A172 (cell line): Measurements from ENCODE around the gene IGLON5. TPM values are rescaled to one million over a fixed set of nuclear protein-coding genes. Genes with fewer than 3 reads are reported as not detected.
A peak's percentile ranks its signal among the peaks of the same experiment; 100 is the strongest.

Experiments used
- DNase-seq: peaks from one replicate; pipeline ENCODE4 v3.0.0-alpha.2; 2015; ENCODE audit warnings: low spot score
- total RNA-seq: library from RNA; depleted of rRNA; stranded (reverse); fragments of >200 nt; shearing (Covaris generic); gene quantifications from 2 replicates; pipeline ENCODE4 v1.2.3, GENCODE V29; 2014

The IGLON5 gene
- total RNA-seq, 1 experiment from 2014 or later, result not detected

DNA sequence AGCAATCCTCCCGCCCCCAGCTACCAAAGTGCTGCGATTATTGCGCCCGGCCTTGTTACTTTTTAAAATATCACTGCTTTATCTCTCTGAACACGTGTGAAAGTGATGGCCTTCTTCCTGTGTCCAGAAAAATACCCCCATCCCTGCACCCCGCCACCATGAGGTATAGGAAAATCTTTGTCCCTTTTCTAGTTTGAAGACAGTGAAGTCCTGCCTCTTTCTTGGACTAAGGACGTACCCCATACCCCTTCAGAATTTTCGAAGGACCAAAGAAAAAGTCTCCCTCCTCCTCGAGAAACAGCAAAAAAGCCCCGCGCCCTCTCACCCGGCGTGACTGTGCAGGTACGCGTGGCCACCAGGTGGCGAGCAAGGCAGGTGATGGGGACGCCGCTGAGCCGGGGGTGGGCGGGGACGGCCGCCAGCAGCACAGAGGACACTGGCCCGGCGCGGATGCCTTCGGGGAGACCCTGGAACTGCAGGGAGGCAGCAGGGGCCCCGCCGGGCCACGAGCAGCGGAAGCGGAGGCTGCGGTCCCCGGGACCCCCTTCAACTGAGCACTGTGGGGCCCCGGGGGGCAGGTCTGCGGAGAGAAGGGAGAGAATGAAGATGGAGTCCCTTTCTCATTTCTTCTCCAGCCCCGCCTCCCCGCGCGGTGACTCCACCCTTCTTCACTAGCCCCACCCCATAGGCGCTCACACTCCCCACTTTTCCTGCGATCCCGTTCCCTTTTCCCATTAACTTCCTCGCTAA is 27.3 kb downstream of the IGLON5 start:
- peak; percentile 46 for DNase-seq

DNA sequence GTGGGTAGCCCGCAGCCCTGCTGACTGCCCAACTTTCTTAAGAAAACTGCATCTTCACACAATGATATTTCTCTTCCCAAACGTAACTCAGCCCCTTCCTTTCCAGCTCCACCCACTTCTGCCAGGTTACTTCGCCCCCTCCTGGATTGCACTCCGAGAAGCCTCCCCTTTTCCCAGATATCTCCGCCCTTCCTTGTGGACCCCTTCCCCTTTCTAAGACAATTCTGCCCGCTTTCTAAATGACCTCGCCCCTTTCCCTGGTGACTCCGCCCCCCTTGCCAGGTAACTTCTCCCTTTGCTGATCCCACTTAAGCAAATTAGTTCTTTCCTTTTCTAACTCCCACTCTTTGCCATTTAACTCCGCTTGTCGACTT is 27.9 kb downstream of the IGLON5 start:
- DNase-seq, result no peak

DNA sequence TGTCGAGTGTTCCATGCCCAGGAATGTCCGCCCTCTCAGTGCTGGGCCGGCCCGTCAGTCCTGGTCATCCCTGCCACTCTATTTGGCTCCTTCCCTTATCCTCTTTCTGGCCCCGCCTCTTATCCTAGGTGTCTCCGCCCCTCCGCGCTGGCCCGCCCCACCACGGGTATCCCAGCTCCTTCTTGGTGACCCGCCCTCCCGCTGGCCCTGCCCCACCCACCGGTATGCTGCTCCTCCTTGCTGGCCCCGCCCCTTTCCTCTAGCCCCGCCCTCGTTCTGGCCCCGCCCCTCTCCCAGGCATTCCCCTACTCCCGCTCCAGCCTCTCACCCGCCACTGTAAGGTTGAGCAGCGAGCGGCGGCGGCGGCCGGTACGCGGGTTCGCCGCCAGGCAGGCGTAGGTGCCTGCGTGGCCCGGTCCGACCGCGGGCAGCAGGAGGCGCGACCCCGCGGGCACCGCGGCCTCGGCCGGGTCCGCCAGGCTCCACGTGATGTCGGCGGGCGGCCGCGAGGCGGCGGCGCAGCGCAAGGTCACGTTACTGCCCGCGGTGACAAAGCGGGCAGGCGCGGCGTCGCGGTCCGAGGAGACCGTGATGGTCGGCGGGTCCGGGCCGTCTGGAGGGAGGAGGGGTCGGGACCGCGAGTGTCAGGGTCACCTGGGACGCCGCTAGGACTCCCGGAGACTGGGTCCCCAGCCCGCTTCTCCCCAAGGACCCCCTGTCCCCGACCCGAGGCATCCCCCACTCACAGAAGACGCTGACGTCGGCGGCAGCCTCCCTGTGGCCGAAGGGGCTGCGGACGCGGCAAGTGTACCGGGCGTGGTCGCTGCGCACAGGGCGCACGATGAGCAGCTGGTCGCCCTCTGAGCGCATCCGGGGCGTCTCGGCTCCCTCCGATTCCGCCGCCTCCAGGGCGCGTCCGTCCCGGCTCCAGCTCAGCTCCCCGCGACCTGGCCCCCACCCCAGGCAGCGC is 28.5 kb downstream of the IGLON5 start:
- DNase-seq, result peak; percentile 85

DNA sequence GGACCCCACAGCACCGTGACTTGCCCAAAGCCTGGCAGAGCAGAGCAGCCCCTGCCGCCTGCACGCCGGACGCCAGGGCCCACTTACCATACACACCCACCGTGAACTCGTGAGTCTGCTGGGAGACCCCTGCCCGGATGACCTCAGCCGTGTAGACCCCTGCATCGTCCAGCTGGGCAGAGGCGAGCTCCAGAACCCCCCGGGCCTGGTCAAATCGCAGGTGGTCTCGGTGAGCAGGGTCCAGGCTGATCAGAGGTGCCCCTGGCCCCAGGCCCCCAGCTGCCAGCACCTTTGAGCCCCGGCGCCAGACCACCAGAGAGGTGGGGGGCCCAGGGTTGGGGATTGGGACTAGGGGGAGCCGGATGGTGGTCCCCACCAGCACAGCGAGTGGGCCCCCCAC is 29.6 kb downstream of the IGLON5 start:
- no peak for DNase-seq

DNA sequence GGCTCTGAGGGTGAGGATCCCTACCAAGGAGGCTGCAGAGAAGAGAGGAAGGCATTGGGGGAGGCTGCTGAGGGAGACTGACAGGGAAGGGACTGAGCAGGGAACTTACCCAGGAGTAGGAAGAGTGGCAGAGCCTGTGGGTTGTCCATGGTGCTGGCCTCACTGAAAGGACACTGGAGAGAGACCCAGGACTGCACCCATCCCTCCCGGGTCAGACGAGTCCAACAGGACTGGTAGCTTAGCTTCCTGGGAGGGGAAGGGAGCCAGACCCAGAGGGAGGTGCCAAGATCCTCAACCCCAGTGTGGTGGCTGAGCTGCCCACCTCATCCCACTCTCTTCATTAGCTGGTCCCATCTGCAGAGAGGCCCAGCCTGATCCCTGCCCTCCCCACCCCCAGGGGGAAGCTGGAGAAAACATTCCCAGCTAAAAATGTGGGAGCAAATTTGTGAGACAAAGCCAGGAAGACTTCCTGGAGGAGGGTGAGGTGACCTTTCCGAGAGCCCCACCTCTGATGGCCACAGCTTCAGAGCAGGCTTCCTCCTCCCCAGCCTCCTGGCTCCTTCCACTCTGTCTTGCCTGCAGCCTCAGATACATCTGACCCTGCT is 30.6 kb downstream of the IGLON5 start, which contains the start of gene VSIG10L:
Gene VSIG10L, minus strand, starts transcription at position 164 of the 605 bp plus-strand sequence. Its CDS starts 15 bp downstream, at position 149.
- DNase-seq, result no peak

DNA sequence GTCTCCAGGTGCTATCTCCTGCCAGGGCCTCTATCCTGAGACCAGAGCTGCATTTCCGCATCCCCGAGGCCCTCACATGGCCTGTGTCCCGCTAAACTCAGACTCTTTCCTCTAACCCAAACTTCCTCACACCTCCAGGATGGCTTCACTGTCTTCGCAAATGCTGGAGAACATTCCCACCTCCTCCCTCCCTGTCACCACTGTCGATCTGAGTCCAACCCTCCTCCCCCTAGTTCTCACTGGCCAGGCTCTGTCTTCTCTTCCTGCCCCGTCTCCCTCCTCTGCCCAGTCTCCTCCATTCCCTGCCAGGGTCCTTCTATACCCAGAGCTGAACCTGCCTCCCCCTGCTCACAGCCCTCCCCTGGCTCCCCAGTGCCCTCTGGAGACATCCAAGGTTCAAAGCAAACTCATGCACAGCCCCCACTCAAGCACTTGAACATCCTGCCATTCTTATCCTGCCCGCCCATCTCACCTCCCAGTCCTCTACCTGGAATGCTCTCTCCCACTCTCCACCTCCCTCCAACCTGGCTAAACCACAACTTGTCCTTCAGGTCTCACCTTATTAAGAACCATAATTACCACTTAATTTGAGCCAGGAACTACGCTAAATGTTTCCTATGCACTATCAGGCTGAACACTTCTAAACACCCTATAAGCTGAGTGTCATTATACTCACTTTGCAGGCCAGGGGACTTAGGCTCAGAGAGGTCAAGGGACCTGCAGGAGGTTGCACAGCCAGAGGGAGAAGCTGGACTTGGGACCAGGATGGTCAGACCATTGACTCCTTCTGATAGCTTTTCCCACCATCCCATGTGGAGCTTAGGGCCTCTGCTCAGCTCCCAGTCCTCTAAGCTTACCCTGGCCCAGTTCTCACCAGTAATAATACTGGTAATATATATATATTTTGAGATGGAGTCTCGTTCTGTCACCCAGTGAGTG is 31.5 kb downstream of the IGLON5 start:
- DNase-seq, result no peak

DNA sequence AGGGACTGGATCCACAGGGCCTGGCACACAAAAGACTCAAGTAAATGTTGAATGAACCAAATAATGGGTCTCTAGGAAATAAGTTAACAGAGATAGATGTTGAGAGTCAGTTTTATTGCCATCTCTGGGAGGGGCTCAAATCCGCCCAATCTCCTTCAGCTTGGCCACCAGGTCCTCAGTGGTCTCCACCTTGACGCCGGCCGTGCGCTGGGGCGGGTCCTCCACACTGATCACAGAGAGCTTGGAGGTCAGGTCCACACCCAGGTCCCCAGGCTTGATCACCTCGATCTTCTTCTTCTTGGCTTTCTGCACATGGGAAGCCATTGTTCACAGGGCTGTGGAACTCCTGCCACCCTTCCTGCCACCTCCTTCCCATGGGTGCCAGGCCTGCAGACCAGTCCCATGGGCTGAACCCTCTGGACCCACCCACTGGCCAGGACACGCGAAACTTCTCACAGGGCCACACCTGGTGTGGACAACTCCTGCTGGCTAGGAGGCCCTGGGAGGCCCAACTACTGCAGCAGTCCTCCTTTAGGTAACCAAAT is 33.7 kb downstream of the IGLON5 start:
- no peak for DNase-seq

DNA sequence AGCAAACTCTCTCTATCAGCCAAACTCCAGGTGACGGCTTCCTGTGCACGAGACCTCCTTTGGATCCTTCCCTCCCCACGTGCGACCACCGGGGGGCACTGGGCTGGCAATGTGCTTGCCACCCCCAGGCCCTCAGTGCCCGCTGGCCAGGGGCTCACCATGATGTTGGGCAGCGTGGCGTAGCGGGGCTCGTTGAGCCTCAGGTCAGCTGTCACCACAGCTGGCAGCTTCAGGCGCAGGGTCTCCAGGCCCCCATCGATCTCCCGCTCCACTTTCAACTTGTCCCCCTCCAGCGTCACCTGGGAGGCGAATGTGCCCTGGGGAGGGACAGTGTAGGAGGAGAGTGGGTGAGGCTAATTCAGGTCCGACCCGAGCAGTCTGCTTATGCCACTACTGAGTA is 35.3 kb downstream of the IGLON5 start:
- DNase-seq, result no peak

DNA sequence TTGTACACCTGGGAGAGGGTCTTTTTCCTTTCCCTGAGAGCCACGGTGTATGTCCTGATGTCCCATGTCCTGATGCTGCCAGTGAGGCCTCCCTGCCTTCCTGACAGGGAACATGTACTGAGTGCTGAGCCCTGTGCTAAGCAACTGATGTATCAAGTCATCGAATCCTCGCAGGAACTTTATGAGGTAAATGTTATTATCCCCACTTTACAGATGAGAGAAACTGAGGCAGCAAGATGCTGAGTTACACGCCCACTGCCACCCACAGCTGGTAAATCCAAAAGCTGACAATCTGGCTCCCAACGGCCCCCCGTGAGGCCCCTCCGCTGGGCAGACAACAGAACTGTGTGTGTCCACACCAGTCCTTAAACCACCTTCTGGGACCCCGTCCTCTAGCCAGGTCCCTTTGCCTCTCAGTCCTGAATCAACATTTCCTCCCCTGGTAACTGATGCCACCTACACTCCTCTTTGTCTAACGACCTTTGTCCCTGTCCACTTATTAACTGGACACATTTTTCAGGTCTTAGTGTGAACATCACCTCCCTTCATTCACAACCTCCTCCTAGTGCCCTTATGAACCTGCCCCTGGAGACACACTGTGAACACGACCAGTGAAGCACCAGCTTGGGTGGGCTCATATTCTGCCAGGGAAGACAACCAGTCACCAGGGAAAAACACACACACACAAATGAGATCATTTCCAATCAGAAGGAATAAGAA is 35.9 kb downstream of the IGLON5 start:
- DNase-seq, result no peak

DNA sequence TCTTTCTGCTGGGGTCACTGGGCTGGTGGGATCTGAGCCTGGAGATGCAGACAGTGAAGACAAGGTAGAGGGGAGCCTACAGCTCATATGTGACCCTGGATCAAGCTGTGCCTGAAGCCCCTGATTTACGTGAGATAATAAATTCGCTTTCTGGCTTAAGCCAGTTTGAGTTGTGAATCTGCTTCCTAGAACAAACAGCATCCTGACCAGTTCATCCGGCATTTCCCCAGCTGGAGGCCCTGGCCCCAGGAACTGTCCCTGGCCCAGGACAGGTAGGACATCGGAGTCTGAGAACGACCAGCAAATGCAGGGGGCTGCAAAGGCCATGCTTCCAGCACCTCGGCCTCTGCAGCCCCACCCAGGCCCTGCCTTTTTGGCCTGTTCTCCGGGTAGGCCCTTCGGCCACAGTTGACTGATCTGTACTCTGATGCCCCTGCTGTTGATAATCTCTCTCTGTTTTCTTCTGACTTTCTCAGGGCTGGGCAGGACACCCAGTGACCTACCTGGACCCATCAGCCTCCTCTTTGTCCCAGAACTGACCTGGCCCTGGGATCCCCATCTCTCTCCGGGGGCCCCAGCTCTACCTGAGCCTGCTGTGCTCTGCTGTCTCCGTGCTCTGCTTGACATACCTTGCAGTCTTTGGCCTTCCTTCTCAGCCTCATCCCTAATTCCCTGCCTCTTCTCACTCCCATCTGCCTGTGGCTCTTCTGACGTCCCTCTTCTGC is 40.0 kb downstream of the IGLON5 start:
- no peak for DNase-seq

DNA sequence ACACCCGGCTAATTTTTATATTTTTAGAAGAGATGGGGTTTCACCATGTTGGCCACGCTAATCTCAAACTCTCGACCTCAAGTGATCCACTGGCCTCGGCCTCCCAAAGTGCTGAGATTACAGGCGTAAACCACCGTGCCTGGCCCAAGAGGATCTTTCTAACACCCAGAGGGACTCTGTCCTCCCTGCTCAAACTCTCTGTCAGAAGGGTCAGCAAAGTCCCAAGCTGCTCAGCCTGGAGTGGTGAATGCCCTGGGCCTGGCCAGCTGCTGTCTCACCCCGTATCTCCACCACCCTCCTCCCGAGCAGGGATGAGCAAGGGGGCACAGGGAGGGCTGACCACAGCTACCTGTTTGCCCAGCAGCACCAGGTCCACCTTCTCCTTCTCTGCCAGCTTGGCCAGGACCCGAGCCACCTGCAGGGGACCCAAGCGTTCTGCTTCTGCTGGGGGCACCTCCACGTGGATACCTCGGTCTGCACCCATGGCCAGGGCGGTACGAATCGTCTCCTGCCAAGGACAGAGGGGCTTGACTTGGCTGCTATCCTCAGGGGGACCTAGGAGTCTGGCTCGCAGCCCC is 41.4 kb downstream of the IGLON5 start:
- DNase-seq, result no peak

DNA sequence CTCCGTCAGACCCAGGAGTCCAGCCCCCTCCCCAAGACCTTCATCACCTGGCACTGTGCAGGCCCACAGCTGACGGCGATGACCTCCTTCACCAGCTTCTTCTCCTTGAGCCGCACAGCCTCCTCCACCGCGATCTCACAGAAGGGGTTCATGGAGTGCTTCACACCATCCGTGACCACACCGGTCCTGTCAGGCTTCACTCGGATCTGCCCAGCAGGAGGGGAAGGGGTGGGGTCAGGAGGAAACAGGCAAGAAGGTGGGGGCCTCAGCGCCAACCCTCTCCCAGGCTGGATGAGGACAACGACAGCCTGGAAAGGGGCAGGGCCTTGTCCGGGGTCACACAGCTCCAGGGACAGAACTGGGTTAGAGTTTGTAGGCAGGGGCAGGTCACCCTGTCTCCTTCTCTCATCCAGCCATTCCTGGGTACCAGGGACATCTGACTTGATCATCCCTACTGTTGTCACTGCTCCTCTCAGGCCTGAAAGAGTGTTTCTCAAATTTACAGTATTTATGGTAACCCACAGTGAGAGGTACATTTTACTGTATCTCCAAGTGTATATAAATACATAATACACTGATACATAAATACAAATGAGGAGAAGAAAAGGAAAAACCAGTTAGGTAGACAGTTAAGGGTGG is 42.8 kb downstream of the IGLON5 start:
- DNase-seq, result no peak

DNA sequence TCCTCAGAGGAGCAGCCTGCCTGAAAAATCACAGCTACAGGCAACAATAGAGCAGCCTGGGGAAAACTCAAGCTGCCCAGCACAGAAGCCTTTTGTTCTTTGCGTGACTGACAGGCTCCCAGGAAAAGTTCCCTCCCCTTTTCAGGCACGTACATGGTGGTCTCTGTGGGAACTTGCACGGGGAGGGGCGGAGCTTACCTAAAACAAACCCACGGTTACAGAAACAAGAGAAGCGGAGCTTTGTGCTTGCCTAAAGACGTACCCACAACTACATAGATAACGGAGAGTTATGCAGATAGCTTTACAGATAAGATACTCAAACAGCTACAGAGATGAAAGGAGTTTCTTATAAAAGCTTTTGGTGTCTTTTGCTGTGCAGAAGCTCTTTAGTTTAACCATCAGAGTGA is 43.3 kb downstream of the IGLON5 start:
- DNase-seq, result no peak

DNA sequence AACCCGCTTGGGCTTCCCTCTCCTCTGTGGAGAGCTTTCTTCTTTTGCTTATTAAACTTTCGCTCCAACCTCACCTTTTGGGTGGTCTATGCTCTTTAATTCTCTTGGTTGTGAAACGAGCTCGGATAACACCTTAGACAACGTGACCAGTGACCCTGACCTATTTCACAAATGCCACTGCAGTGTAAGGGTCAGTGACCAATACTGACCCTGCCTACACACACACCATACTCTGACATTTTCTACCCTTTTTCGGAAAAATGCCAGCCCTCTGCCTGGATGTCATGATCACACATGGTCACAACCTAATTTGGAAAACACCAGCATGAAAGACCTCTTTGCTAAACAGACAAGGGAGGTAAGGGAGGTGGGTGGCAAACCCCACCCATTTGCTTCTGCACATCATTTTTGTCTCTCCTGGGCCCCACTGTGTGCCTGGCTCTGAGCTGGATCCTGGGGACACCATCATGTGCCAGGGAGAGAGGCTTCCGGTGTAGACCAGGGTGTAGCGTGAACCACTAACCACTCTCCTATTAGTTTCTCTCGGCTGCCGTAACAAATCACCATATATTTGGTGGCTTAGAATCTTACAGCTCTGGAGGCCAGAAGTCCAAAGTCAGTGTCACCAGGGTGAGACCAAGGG is 44.8 kb downstream of the IGLON5 start:
- no peak for DNase-seq

DNA sequence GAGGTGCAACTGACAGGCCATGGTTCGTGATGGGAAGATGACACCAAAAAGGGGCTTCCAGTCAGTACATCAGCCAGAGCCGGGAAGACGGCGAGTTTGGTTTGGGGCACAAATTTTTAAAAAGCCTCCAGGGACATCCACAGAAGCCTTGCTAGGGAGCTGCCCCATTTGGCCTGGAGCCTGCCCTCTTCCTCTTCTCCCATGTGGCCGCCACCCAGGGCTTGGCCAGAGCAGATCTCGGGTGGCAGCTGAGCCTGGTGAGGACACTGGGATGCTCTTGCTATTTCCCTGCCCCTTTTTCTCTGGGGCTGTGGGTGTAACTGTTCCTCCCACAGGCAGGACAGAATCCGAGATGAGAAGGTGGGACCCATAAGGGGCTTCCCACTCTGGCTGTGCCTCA is 46.5 kb downstream of the IGLON5 start:
- no peak for DNase-seq

DNA sequence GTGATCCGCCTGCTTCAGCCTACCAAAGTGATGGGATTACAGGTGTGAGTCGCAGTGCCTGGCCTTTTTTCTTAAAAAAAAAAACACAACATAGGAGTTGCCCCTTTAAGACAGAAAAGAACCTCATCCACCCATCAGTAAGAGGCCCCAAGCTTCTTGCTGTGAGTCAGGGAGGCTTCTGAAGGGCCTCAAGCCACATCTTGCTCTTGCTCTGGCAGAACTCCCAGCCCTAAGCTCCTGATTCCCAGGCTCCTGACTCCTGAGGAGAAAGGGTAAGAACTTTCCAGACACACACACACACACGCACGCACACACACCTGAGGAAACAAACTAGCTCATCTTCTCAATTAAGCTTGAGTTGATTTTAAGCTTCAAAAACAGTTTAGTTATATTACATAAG is 47.9 kb downstream of the IGLON5 start:
- DNase-seq, result peak; percentile 62

DNA sequence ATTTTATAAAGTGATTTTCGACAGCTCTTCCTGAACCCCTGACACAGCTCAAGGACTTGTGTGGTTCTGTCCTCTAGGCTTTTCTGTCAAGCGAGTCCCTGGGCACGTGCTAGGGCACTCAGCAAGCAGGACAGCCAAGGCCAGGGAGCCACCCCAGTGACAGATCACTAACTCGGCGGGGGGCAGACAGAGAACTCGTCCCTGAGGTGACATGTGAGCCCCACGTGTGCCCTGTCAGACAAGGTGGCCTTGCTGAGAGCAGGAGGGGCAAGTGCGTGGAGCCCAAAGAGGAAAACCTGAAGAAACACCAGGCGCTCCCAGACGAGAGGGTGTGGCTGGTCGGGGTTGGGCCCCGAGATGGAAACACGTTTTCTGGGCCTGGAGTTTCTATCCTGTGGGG is 49.8 kb downstream of the IGLON5 start:
- DNase-seq, result no peak
